ENCODE measurements around the gene KLF16. TPM values are rescaled to one million over a fixed set of nuclear protein-coding genes. Genes with fewer than 3 reads are reported as not detected.

The KLF16 gene
- total RNA-seq, 1 donor from 2014 or later = 7.6 TPM

GRCh38 chr19:1858412-1859081 is 4.8 kb downstream of the KLF16 start:
- intact Hi-C loops (cut with DNase I) = no loop called here
- no peaks in the 10 kb centered on the region for H3K9me3 ChIP-seq
- H3K4me3 ChIP-seq = no peak overlapping the region
- no peaks in the 10 kb centered on the region for H3K27me3 ChIP-seq
- H3K4me1 ChIP-seq = peaks cover 90% of the 10 kb centered on the region
- TF ChIP-seq CTCF (IDR thresholded peaks at IDR 0.05) (no peak), POLR2AphosphoS5 (IDR thresholded peaks at IDR 0.05; ENCODE audit: insufficient read depth in 1 of 2, low read depth in 1 of 2) (no peak), POLR2A (IDR thresholded peaks at IDR 0.05) (no peak)
- H3K36me3 ChIP-seq = no peaks in the 10 kb centered on the region
- H3K27ac ChIP-seq = peak overlapping the region; percentile 79
- no peak for DNase-seq (ENCODE audit: extremely low spot score in 2 of 2)

DNA sequence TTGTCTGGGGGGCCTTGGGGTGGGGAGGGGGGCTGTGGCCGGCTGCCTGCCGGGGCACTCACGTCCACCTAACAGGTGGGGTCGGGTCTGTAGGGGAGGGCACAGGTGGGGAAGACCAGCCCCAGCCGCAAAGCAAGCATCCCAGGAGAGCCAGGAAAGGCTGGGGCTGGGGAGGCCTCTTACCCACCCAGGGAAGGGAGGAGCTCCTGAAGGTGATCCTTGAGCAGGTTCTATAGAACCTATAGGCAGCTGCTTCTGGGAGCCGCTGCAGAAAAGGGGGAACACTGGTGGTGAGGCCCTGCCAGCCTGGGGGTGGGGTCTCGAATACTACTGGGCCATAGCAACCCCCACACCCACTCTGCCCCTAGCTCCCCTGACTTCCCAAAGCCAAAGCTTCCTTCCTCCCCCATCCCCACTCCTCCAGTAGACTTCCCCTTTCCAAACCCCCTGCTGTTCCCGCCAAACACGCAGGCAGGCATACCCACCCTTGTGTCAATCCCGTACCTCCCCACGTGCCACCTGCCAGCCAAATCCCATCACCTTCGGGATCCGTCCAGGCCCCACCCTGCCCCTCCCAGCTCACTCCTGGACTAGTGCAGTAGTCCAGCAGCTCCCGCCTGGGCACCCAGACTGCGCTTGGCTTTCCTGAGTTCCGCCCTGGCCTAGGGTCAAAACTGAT is 5.6 kb downstream of the KLF16 start:
- Histone ChIP-seq H3K27me3 (no peaks in the 10 kb centered on the region), H3K9me3 (no peaks in the 10 kb centered on the region), H3K36me3 (no peaks in the 10 kb centered on the region), H3K4me3 (peak overlapping the region; percentile 43 to 46), H3K27ac (peak overlapping the region; percentile 79), H3K4me1 (peaks cover 98% of the 10 kb centered on the region)
- DNase-seq (ENCODE audit: extremely low spot score in 2 of 2) = no peak
- no peak for TF ChIP-seq CTCF (IDR thresholded peaks at IDR 0.05)
- TF ChIP-seq POLR2AphosphoS5 (IDR thresholded peaks at IDR 0.05; ENCODE audit: insufficient read depth in 1 of 2, low read depth in 1 of 2) = no peak
- no peak for TF ChIP-seq POLR2A (IDR thresholded peaks at IDR 0.05)
- intact Hi-C loops (cut with DNase I) = no loop called here

DNA sequence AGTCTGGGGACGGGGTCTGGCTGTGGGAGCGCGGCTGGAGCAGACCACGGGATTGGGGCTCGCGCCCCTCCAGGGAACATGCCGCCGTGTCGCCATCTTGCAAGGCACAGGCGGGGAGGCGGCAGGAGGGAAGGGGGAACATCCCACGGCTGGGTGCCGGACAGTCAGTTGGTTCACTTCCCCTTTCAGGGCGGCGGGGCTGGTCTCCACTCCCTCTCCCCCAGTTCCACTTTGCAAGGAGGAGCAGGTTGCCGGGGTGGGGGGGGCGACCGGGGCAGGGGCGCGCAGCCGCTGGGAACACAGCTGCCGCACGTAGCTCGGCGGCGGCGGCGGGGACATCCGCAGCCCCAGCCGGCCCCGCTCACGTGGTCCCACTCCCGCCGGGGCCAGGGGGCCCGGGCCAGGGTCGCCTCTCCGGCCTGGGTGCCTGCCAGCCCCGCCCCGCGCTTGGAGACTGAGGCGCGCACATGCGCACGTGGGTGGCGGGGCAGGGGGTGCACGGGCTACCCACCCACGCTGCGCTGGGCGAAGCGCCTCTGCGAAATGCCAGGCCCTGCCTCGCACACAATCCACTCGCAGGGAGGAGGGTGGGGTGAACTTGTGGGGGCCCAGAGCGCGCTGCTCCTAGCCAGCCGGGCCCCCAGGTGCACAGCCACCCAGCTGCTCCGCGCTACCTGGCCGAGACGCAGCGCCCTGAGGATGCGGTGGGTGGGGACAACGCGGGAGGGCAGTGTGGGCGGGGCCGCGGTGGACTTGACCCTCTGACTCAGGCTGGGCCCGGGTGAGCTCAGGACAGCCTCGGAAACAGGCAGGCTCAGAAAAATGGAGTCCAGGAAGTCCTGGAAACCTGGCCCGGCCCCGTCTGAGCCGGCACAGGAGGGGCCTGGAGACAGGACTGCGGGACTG is 6.4 kb downstream of the KLF16 start:
- intact Hi-C loops (cut with DNase I) = no loop called here
- Histone ChIP-seq H3K36me3 (no peaks in the 10 kb centered on the region), H3K27ac (peak overlapping the region; percentile 79), H3K4me3 (peak overlapping the region; percentile 43 to 46), H3K27me3 (no peaks in the 10 kb centered on the region), H3K9me3 (no peaks in the 10 kb centered on the region), H3K4me1 (peaks cover 100% of the 10 kb centered on the region)
- no peak for DNase-seq (ENCODE audit: extremely low spot score in 2 of 2)
- TF ChIP-seq POLR2A (IDR thresholded peaks at IDR 0.05) (no peak), CTCF (IDR thresholded peaks at IDR 0.05) (no peak), POLR2AphosphoS5 (IDR thresholded peaks at IDR 0.05; ENCODE audit: insufficient read depth in 1 of 2, low read depth in 1 of 2) (peak in 1 of 2 donors; percentile 51)

DNA sequence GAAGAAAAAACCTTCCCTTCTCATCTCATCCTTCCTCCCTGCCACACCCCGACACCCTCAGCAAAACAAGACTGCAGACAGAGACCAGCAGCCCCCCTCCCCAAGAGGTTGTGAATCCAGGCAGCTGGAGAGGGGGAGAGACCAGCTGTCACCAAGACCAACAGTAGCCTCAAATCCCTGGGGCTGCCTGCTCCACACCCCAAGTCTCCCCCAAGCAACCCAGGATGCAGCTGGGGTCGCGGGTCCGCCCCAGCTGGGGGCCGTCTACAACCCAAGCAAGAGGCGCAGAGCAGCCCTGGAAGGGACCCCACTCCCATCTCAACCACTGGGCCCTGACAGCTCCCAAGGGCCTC is 7.1 kb downstream of the KLF16 start:
- H3K27ac ChIP-seq = peak overlapping the region; percentile 79
- intact Hi-C loops (cut with DNase I) = no loop called here
- peak overlapping the region; percentile 43 to 46 for H3K4me3 ChIP-seq
- H3K27me3 ChIP-seq = no peaks in the 10 kb centered on the region
- no peaks in the 10 kb centered on the region for H3K36me3 ChIP-seq
- no peak for DNase-seq (ENCODE audit: extremely low spot score in 2 of 2)
- no peaks in the 10 kb centered on the region for H3K9me3 ChIP-seq
- TF ChIP-seq POLR2A (IDR thresholded peaks at IDR 0.05) (no peak), POLR2AphosphoS5 (IDR thresholded peaks at IDR 0.05; ENCODE audit: insufficient read depth in 1 of 2, low read depth in 1 of 2) (no peak), CTCF (IDR thresholded peaks at IDR 0.05) (no peak)
- peaks cover 97% of the 10 kb centered on the region for H3K4me1 ChIP-seq
